Endothelial cell of hepatic sinusoid (primary cell): Measurements from ENCODE around the gene POU2AF1.

Source experiments
- in situ Hi-C: cut with HindIII; loops from 2 replicates; pipeline ENCODE4 v1.10.0; 2017; ENCODE audit warnings: low sequenced_read_pairs

POU2AF1 gene

GRCh38 chr11:111362887-111363411, 16.1 kb downstream of the POU2AF1 start:
- in situ Hi-C loops, result no loop called here

- in situ Hi-C loops, result no loop called here
Observed at GRCh38 chr11:111361874-111362273, 17.2 kb downstream of the POU2AF1 start.

- in situ Hi-C loops, result no loop called here
Observed at GRCh38 chr11:111361052-111361801, 17.8 kb downstream of the POU2AF1 start.

- in situ Hi-C loops, result no loop called here
Observed at GRCh38 chr11:111360150-111361043, 18.7 kb downstream of the POU2AF1 start.

GRCh38 chr11:111359223-111360149, 19.6 kb downstream of the POU2AF1 start:
- in situ Hi-C loops, result no loop called here

GRCh38 chr11:111358038-111359001, 20.8 kb downstream of the POU2AF1 start:
- in situ Hi-C loops, result no loop called here

- in situ Hi-C loops, result no loop called here
Observed at GRCh38 chr11:111357150-111358037, 21.7 kb downstream of the POU2AF1 start.

- in situ Hi-C loops, result no loop called here
Observed at GRCh38 chr11:111356660-111357048, 22.4 kb downstream of the POU2AF1 start.

DNA sequence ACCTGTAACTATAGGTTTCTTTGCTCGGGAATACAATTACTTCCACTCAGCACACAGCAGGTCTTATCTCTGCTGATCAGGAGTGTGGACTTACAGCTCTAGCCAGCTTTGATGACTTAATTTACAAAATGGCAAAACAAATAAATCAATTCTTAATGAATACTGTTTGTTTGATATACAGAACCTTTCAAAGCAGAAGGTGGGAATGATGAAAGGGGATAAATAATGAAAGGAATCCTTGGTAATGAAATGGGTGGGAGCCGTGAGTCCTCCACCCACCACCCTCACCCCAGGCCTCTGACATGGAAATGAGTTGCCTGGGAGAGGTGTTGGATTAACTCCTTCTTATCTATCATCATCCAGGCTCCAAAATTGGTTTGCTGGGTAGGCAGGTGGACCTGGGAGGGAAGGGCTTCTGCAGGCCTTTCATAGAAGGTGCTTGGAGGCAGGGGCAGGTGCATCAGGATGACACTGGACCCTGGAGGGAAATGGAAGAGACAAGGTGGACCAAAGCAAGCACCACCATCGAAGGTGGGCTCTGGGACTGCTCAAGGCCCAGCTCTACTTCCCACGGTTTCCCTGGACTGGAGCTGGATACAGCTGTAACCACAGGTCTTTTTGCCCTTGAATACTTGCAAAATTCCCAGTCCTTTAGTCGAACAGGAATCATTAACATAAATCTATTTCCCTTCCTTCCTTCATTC, 23.0 kb downstream of the POU2AF1 start:
- in situ Hi-C loops, result no loop called here

DNA sequence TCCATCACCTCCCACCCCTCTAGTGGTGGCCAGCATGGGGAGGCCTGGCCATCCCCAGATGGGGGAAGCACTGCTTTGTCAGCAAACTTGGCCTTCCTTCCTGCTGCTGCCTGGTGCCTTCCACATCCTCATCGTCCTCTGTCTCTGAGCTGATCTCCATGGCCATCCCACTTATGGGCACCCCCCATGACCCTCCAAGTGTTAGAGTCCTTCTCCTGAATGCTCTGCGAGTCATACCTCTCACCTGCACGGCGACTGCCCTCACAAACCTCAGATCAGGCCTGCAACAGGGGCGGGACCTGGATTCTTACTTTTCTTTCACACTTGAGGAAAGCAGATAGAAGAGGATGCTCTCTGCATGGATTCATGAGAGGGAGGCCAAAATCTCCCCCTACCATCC, 24.0 kb downstream of the POU2AF1 start:
- in situ Hi-C loops, result no loop called here

DNA sequence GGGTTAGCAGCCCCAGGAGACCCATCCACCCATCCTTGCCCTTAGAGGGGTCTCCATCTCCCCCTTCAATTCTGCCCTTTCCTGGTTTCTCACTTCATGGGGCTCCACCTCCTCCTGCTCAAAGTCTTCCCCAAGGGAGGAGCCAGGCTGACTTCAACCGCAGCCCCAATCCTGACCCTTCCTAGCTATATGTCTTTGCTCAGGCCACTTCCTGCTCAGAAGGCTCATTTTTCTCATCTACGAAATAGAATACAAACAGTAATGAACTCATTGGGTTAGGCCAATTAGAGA, 24.5 kb downstream of the POU2AF1 start:
- in situ Hi-C loops, result loop anchor here (5.0 kb wide), 2 partner anchors 37 to 73 kb away; no protein-coding TSS in a partner anchor

DNA sequence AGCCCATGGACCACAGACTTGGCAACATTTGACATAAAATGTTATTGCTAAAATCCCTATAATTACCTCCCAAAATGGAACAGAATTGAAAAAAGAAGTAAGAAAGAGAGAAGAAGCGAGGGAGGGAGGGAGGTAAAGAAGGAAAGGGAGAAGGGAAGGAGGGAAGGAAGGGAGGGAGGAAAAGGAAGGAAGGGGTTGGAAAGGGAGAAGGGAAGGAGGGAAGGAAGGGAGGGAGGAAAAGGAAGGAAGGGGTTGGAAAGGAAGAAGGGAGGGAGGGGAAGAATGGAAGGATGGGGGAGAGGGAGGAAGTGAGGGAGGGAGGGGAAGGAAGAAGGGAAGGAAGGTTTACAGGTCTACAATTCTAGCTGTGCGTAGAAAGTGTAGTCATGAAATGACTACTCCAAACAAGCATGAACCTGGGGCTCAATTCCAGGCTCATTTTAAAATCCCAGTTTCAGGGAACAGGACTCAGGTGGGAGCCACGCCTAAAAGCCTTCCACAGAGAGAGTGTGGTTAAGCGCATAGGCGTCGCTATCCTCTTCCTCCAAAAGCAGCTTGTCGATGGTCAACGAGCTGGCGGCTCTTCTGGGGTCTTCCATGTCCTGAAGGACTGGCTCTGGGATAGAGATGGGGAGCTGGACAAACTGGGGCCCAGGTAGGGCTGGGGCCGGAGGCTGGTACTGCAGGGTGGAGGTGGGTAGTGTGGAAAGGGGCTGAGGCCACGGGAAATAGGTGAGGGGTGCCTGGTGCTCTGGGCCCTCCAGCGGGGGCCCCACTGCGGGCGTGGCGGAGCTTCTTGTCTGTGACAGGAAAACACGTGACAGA, 25.1 kb downstream of the POU2AF1 start:
- in situ Hi-C loops, result loop anchor here (5.0 kb wide), 2 partner anchors 37 to 73 kb away; no protein-coding TSS in a partner anchor

GRCh38 chr11:111352935-111353710, 26.0 kb downstream of the POU2AF1 start:
- in situ Hi-C loops, result loop anchor here (5.0 kb wide), 2 partner anchors 36 to 74 kb away; no protein-coding TSS in a partner anchor

GRCh38 chr11:111352231-111352746, 26.8 kb downstream of the POU2AF1 start:
- in situ Hi-C loops, result loop anchor here (5.0 kb wide), 2 partner anchors 35 to 75 kb away; no protein-coding TSS in a partner anchor

DNA sequence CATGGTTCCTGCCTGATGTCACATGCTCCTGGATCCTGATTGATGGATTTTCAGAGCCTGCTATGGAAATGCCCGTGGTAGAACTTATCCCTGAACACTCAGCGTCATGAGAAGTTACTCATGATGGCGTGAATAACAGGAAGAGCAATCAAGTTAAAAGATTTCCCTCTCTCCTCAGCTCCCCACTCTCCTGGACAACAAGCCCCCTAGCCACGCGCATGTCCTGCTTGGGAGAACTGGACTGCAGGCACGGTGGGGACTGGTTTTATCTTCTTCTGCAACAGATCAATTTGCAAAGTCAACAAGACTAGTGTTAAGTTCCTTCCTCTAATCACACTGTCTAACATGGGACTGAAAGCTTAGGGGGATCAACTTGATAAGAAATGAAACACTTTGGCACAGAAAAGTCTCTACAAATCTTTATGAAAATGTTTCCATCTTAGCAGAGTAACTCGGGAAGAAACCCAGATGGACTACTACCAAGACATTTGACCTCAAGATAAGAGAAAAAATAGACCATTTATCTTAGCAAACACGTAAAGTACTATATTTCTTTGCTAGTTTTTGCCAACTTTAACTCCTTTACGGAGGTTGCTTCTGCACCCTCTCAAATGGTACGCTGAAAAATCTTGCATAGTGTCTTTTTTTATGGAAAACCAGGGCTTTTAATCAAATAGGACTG, 27.6 kb downstream of the POU2AF1 start:
- in situ Hi-C loops, result loop anchor here (5.0 kb wide), 2 partner anchors 34 to 76 kb away; no protein-coding TSS in a partner anchor
